Gastrocnemius medialis (tissue), 4 donors: ENCODE data around the gene TOR1AIP2. TPM values are rescaled to one million over a fixed set of nuclear protein-coding genes. Genes with fewer than 3 reads are reported as not detected.

Experiments used
- ATAC-seq, 2 donors: fragments of 150-250 bp; one replicate each; pipeline ENCODE4 v1.9.1; 2016
- DNase-seq, 2 donors: peaks; one replicate each; pipeline ENCODE4 v3.0.0-alpha.2; 2019
- H3K27ac ChIP-seq, 4 donors: fragments of 200-600 bp; sonication (generic); 1 replicate in 1 of 4; 2 replicates in 3 of 4; pipeline ENCODE4 v1.5.1; 2016 to 2018; ENCODE audit warnings: mild to moderate bottlenecking in 2 of 4, moderate library complexity in 1 of 4
- H3K27me3 ChIP-seq, 3 donors: fragments of 200-600 bp; sonication (generic) in 2 of 3; 1 replicate in 1 of 3; 2 replicates in 2 of 3; pipeline versions ENCODE4 v1.5.1 to v1.6.0; 2016 to 2019; ENCODE audit warnings: mild to moderate bottlenecking in 1 of 3, moderate library complexity in 1 of 3
- H3K36me3 ChIP-seq, 2 donors: fragments of 200-600 bp; sonication (generic) in 1 of 2; one replicate each; pipeline ENCODE4 v1.5.1; 2017 to 2018
- H3K4me1 ChIP-seq, 2 donors: fragments of 200-600 bp; sonication (generic) in 1 of 2; one replicate each; pipeline ENCODE4 v1.5.1; 2016 to 2017; ENCODE audit warnings: mild to moderate bottlenecking in 2 of 2
- H3K4me3 ChIP-seq, 4 donors: fragments of 200-600 bp; sonication (generic) in 3 of 4; 1 replicate in 1 of 4; 2 replicates in 3 of 4; pipeline ENCODE4 v1.5.1; 2016 to 2019; ENCODE audit warnings: mild to moderate bottlenecking in 2 of 4
- H3K9me3 ChIP-seq, 3 donors: fragments of 200-600 bp; sonication (generic) in 2 of 3; 1 replicate in 1 of 3; 2 replicates in 2 of 3; pipeline ENCODE4 v1.5.1; 2016 to 2019
- POLR2A ChIP-seq, 2 donors: fragments of 450-650 bp; IDR thresholded peaks; one replicate each; pipeline ENCODE4 v1.6.1; 2017; ENCODE audit warnings: antibody characterized with exemption in 2 of 2, mild to moderate bottlenecking in 2 of 2, moderate library complexity in 2 of 2
- in situ Hi-C, 4 donors: fragments of 200-750 bp; cut with MboI; loops; one replicate each; pipeline versions ENCODE4 v1.15.0 to v1.8.0; 2017; ENCODE audit warnings: low sequenced_read_pairs in 4 of 4
- intact Hi-C: fragments of 100-400 bp; cut with DNase I; formaldehyde crosslinking; loops from one replicate; pipeline ENCODE4 v1.15.1; 2023; ENCODE audit warnings: low total_unique reads
- total RNA-seq, 4 donors: library from RNA; depleted of rRNA; stranded (reverse); fragments of >200 nt; gene quantifications; one replicate each; pipeline versions ENCODE4 v1.1.0 to v1.2.3, GENCODE V29; 2016
- TF ChIP-seq, protein P1 (sequence below), 5 experiments: fragments of 450-650 bp in 3 of 5; fragments of 200-600 bp in 2 of 5; sonication (generic) in 2 of 5; IDR thresholded peaks in 4 of 5; conservative IDR thresholded peaks in 1 of 5; 1 replicate in 4 of 5; 2 replicates in 1 of 5; pipeline ENCODE4 v1.5.1; 2016 to 2019; ENCODE audit warnings: antibody characterized with exemption in 5 of 5, mild to moderate bottlenecking in 3 of 5, moderate library complexity in 3 of 5

The TOR1AIP2 gene
- 100 to 1,000 TPM in 3 of 4 donors, 10 to 100 TPM in 1; 78.7 to 274 (median 129) TPM for total RNA-seq

DNA sequence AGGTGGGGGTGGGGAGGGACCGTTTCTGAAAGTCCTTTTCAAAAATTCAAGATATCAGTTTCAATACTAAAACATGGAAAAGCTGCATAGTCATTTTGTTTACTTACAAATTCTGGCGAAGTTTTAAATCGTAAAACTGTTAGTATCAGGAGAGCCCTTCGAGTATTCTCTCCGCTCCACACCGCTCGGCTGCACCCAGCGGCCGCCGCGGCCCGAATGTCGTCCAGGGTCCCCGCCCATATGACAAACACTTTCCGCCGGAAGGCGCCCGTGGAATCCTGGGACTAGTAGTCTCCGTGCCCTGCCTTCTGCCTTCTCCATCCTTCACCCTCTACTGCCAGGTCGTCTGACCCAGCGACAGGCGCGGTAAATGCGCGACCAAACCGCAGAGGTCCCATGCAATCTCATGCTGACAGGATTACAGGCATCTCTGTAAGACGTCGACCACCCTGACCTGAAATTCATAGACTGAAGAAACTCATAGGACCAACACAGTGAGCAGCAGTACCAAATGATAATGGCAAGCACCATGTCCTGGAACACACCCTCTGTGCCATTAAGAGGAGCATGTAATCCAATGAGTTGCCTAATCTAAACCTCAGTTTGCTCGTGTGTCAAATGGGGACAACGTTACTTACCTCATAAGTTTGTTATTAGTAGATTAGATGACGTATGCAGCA lies at the start of gene TOR1AIP2:
TSS of gene TOR1AIP2 (minus strand) at position 218 of the 680 bp plus-strand sequence. CDS start 25,138 bp downstream, outside the sequence.
- in situ Hi-C loops (loop anchor here in 2 of 4 donors (10.0 to 25.0 kb wide), 3 partner anchors 77 to 287 kb away; partner anchors contain the start of genes CEP350 (in 1 of the 2) and QSOX1 (in 1 of the 2)), intact Hi-C loops (loop anchor here (2.0 kb wide), 1 partner anchor 277 kb away; the partner anchor contains the start of gene QSOX1)
- Histone ChIP-seq H3K27me3 (no peaks in the 10 kb centered on the region), H3K36me3 (peaks cover 0 to 24% of the 10 kb centered on the region in 2 donors), H3K4me1 (peaks cover 31 to 50% of the 10 kb centered on the region in 2 donors), H3K9me3 (no peaks in the 10 kb centered on the region), H3K27ac (peak within 1 kb of the TSS; percentile 81 to 89 (median 85)), H3K4me3 (peak within 1 kb of the TSS; percentile 72 to 97 (median 80))
- ATAC-seq (peak; percentile 56 to 59), DNase-seq (peak; percentile 90)
- peak; percentile 99 for TF ChIP-seq POLR2A (IDR thresholded peaks at IDR 0.05)
- TF ChIP-seq, protein P1, sequence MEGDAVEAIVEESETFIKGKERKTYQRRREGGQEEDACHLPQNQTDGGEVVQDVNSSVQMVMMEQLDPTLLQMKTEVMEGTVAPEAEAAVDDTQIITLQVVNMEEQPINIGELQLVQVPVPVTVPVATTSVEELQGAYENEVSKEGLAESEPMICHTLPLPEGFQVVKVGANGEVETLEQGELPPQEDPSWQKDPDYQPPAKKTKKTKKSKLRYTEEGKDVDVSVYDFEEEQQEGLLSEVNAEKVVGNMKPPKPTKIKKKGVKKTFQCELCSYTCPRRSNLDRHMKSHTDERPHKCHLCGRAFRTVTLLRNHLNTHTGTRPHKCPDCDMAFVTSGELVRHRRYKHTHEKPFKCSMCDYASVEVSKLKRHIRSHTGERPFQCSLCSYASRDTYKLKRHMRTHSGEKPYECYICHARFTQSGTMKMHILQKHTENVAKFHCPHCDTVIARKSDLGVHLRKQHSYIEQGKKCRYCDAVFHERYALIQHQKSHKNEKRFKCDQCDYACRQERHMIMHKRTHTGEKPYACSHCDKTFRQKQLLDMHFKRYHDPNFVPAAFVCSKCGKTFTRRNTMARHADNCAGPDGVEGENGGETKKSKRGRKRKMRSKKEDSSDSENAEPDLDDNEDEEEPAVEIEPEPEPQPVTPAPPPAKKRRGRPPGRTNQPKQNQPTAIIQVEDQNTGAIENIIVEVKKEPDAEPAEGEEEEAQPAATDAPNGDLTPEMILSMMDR (IDR thresholded peaks at IDR 0.05 in 4 of 5, conservative IDR thresholded peaks at IDR 0.05 in 1 of 5): peak in 2 of 5 experiments; percentile 16 to 21

DNA sequence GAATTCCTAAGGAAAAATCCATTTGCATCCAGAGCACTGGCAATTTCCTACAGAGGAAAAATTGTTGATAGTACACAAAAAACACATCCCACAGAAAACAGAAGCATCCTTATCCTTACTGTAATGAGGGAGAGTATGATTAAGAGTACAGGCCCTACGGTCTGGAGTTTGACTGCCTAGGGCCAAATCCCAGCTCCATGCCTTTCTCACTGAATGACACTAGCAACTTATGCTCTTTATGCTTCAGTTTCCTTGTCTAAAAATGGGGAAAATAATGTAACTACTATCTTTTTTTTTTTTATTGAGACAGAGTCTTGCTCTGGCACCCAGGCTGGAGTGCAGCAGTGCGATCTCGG lies 49.2 kb upstream of the TOR1AIP2 start:
- Histone ChIP-seq H3K4me1 (no peaks in the 10 kb centered on the region), H3K27me3 (no peaks in the 10 kb centered on the region), H3K9me3 (no peaks in the 10 kb centered on the region), H3K36me3 (no peaks in the 10 kb centered on the region), H3K4me3 (no peak overlapping the region), H3K27ac (no peak overlapping the region)
- in situ Hi-C loops: no loop called here
- ATAC-seq: no peak
- intact Hi-C loops: no loop called here
- no peak for DNase-seq
- TF ChIP-seq POLR2A (IDR thresholded peaks at IDR 0.05): no peak
- TF ChIP-seq, protein P1 (IDR thresholded peaks at IDR 0.05 in 4 of 5, conservative IDR thresholded peaks at IDR 0.05 in 1 of 5): no peak

DNA sequence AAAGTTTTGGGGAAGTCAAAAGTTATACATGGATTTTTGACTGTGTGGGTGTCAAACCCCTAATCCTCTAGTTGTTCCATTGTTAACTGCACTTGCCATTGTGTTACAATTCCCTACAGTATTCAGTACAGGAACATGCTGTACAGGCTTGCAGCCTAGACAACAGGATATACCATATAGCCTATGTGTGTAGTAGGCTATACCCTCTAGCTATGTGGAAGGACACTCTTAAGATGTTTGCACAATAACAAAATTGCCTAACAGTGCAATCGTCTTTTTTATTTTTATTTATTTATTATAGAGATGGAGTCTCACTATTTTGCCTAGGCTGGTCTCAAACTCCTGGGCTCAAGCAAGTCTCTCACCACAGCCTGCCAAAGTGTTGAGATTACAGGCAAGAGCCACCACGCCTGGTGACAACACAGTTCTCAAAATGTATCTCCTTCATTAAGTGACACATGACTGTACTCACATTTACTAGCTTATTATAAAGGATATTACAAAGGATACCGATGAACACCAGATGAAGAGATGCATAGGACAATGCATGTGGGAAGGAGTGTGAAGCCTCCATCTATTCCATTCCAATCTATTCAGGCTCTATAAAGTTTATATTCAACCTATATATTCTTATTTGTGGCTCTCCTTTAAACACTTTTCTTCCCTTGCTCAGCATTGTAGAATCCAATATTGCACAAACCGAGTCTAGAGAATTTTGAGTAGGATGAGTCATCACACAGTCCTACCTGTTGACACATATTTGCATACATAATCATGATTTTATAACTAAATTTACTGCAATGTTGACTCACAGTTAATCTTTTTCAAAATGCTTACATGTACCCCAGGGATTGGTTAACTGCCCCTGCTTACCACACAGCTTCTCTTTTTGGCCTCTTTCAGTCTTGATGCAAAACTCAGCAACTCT lies 48.6 kb upstream of the TOR1AIP2 start:
- TF ChIP-seq, protein P1 (IDR thresholded peaks at IDR 0.05 in 4 of 5, conservative IDR thresholded peaks at IDR 0.05 in 1 of 5): no peak
- no peak for TF ChIP-seq POLR2A (IDR thresholded peaks at IDR 0.05)
- Histone ChIP-seq H3K36me3 (peaks cover 0 to 6% of the 10 kb centered on the region in 2 donors), H3K4me1 (no peaks in the 10 kb centered on the region), H3K27ac (no peak overlapping the region), H3K27me3 (no peaks in the 10 kb centered on the region), H3K9me3 (no peaks in the 10 kb centered on the region), H3K4me3 (no peak overlapping the region)
- ATAC-seq (no peak), DNase-seq (no peak)
- intact Hi-C loops (no loop called here), in situ Hi-C loops (no loop called here)

DNA sequence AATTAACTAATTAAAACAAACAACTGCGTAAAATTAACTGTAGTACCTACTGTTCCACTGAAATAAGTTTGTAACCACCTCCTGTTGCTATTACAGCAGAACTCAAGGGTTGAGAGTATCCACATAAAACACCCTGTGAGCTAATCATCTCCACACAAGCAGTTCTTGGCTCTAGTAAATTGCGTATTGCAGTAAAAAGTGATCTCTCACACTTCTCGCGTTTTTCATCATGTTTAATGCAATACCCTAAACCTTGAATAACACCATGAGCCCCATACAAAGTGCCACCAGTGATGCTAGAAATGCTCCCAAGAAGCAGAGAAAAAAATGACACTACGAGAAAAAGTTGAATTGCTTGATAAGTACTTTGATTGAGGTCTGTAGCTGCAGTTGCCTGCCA lies 47.7 kb upstream of the TOR1AIP2 start:
- intact Hi-C loops (no loop called here), in situ Hi-C loops (no loop called here)
- TF ChIP-seq, protein P1 (IDR thresholded peaks at IDR 0.05 in 4 of 5, conservative IDR thresholded peaks at IDR 0.05 in 1 of 5): no peak
- no peak for TF ChIP-seq POLR2A (IDR thresholded peaks at IDR 0.05)
- Histone ChIP-seq H3K36me3 (peaks cover 0 to 13% of the 10 kb centered on the region in 2 donors), H3K27me3 (no peaks in the 10 kb centered on the region), H3K4me1 (no peaks in the 10 kb centered on the region), H3K4me3 (no peak overlapping the region), H3K27ac (no peak overlapping the region), H3K9me3 (no peaks in the 10 kb centered on the region)
- DNase-seq: no peak
- no peak for ATAC-seq
